PC-9 (cell line): ENCODE data around the gene PDE3A. TPM values are rescaled to one million over a fixed set of nuclear protein-coding genes. Genes with fewer than 3 reads are reported as not detected.

Source experiments
- BruUV-seq: library from RNA; stranded (reverse); fragments of 400-500 nt; replicated peaks from 2 replicates; lab custom pipeline; 2021; lab: Mats Ljungman, UMichigan
- CTCF ChIA-PET: fragments of 300-600 bp; sonication (Branson Sonifier 250); formaldehyde crosslinking; loops from one replicate; lab custom pipeline; 2022; ENCODE audit warnings: antibody characterized with exemption; lab: Charles Lee
- POLR2A ChIA-PET: fragments of 300-600 bp; sonication (Branson Sonifier 250); formaldehyde crosslinking; loops from one replicate; lab custom pipeline; 2022; ENCODE audit warnings: antibody characterized with exemption; ENCODE audit not compliant: unreplicated experiment; lab: Charles Lee
- DNase-seq, 2 experiments: peaks; one replicate each; pipeline versions ENCODE4 v3.0.0 to v3.0.0-alpha.2; 2015 to 2022; ENCODE audit warnings: mixed read lengths in 1 of 2
- H2AFZ ChIP-seq: fragments of 200-600 bp; sonication (generic); 2 replicates; pipeline ENCODE4 v1.8.1; 2017; ENCODE audit warnings: antibody characterized with exemption
- H3F3A ChIP-seq: fragments of 200-600 bp; sonication (generic); 2 replicates; pipeline ENCODE4 v1.8.1; 2017; ENCODE audit warnings: antibody characterized with exemption, mild to moderate bottlenecking, low read depth; ENCODE audit not compliant: insufficient read depth
- H3K27ac ChIP-seq: fragments of 200-600 bp; sonication (generic); 2 replicates; pipeline ENCODE4 v1.6.1; 2016; ENCODE audit warnings: mixed run types
- H3K27me3 ChIP-seq: fragments of 200-600 bp; sonication (generic); 2 replicates; pipeline ENCODE4 v1.6.1; 2016; ENCODE audit warnings: low read depth, mixed run types; ENCODE audit not compliant: insufficient read depth
- H3K36me3 ChIP-seq: fragments of 200-600 bp; sonication (generic); 2 replicates; pipeline ENCODE4 v1.6.1; 2016; ENCODE audit warnings: low read depth, mixed run types
- H3K4me1 ChIP-seq: fragments of 200-600 bp; sonication (generic); replicated peaks from 2 replicates; pipeline ENCODE4 v1.6.1; 2016; ENCODE audit warnings: mixed run types; ENCODE audit not compliant: insufficient read depth
- H3K4me2 ChIP-seq: fragments of 200-600 bp; sonication (generic); 2 replicates; pipeline ENCODE4 v1.6.1; 2017; ENCODE audit warnings: mixed run types
- H3K4me3 ChIP-seq: fragments of 200-600 bp; sonication (generic); 2 replicates; pipeline ENCODE4 v1.6.1; 2016; ENCODE audit warnings: mixed run types
- H3K79me2 ChIP-seq: fragments of 200-600 bp; sonication (generic); 2 replicates; pipeline ENCODE4 v1.6.1; 2017; ENCODE audit warnings: low read depth, mixed run types
- H3K9me2 ChIP-seq: fragments of 200-600 bp; sonication (generic); 2 replicates; pipeline ENCODE4 v1.8.1; 2017; ENCODE audit warnings: mild to moderate bottlenecking; ENCODE audit not compliant: insufficient read depth
- H3K9me3 ChIP-seq: fragments of 200-600 bp; sonication (generic); 2 replicates; pipeline ENCODE4 v1.8.1; 2016; ENCODE audit warnings: low read depth; ENCODE audit not compliant: insufficient read depth
- H4K20me1 ChIP-seq: fragments of 200-600 bp; sonication (generic); 2 replicates; pipeline ENCODE4 v1.8.1; 2017; ENCODE audit not compliant: insufficient read depth
- CTCF ChIP-seq: fragments of 200-600 bp; sonication (generic); conservative IDR thresholded peaks from 2 replicates; pipeline ENCODE4 v1.6.1; 2017; ENCODE audit warnings: mixed run types, antibody characterized with exemption, mild to moderate bottlenecking, moderate library complexity
- EZH2 ChIP-seq: fragments of 200-600 bp; sonication (generic); IDR thresholded peaks from 2 replicates; pipeline ENCODE4 v1.8.0; 2017; ENCODE audit warnings: antibody characterized with exemption, low read depth
- intact Hi-C: fragments of 100-400 bp; cut with micrococcal nuclease; formaldehyde crosslinking; loops from one replicate; pipeline ENCODE4 v1.10.0; 2022; ENCODE audit not compliant: unreplicated experiment
- total RNA-seq: library from RNA; stranded (reverse); gene quantifications from 2 replicates; pipeline ENCODE4 v1.2.3, GENCODE V29; 2021

The PDE3A gene
- total RNA-seq, 1 experiment from 2014 or later = not detected

GRCh38 chr12:20497707-20498106 lies 129.4 kb downstream of the PDE3A start:
- Histone ChIP-seq H3K36me3 (no peaks in the 10 kb centered on the region), H2AFZ (no peak overlapping the region), H3F3A (no peaks in the 10 kb centered on the region), H3K4me2 (no peak overlapping the region), H3K9me2 (no peaks in the 10 kb centered on the region; the same call in 1 of the 2 replicates), H3K4me3 (no peak overlapping the region), H3K27ac (no peak overlapping the region), H3K27me3 (no peaks in the 10 kb centered on the region), H4K20me1 (no peaks in the 10 kb centered on the region), H3K4me1 (no peaks in the 10 kb centered on the region), H3K9me3 (0 out of 2 replicates have a peak, but pooled peaks cover 5% of the 10 kb centered on the region), H3K79me2 (no peaks in the 10 kb centered on the region)
- intact Hi-C loops = no loop called here
- CTCF ChIA-PET = no interaction called here
- DNase-seq = no peak
- POLR2A ChIA-PET = no interaction called here
- TF ChIP-seq EZH2 (no peak), CTCF (no peak)
- BruUV-seq = no TSS peak

GRCh38 chr12:20501958-20502357 lies 133.6 kb downstream of the PDE3A start:
- ChIA-PET CTCF (no interaction called here), POLR2A (no interaction called here)
- Histone ChIP-seq H4K20me1 (no peaks in the 10 kb centered on the region), H3K9me3 (no peaks in the 10 kb centered on the region), H3K4me1 (no peaks in the 10 kb centered on the region), H3F3A (no peaks in the 10 kb centered on the region), H3K79me2 (no peaks in the 10 kb centered on the region), H3K9me2 (no peaks in the 10 kb centered on the region; the same call in 1 of the 2 replicates), H3K4me2 (no peak overlapping the region), H3K27ac (no peak overlapping the region), H3K27me3 (no peaks in the 10 kb centered on the region), H3K36me3 (no peaks in the 10 kb centered on the region), H2AFZ (no peak overlapping the region), H3K4me3 (no peak overlapping the region)
- TF ChIP-seq EZH2 (no peak), CTCF (no peak)
- DNase-seq = no peak
- intact Hi-C loops = no loop called here
- BruUV-seq = no TSS peak

GRCh38 chr12:20503858-20504257 lies 135.5 kb downstream of the PDE3A start:
- no peaks in the 10 kb centered on the region for H3F3A ChIP-seq
- H3K27ac ChIP-seq = no peak overlapping the region
- no peaks in the 10 kb centered on the region for H3K79me2 ChIP-seq
- no peak overlapping the region for H3K4me3 ChIP-seq
- intact Hi-C loops = no loop called here
- H3K36me3 ChIP-seq = no peaks in the 10 kb centered on the region
- no peaks in the 10 kb centered on the region for H3K27me3 ChIP-seq
- no peak for TF ChIP-seq EZH2
- no peak for TF ChIP-seq CTCF
- no peaks in the 10 kb centered on the region for H4K20me1 ChIP-seq
- no peaks in the 10 kb centered on the region for H3K4me1 ChIP-seq
- H3K9me3 ChIP-seq = no peaks in the 10 kb centered on the region
- H2AFZ ChIP-seq = no peak overlapping the region
- no peak for DNase-seq
- BruUV-seq = no TSS peak
- no peaks in the 10 kb centered on the region; the same call in 1 of the 2 replicates for H3K9me2 ChIP-seq
- no peak overlapping the region for H3K4me2 ChIP-seq
- ChIA-PET POLR2A (interaction anchor here (0.7 kb wide), 1 partner anchor 844 kb away, joined by 7 read pairs; no protein-coding TSS in a partner anchor), CTCF (no interaction called here)
